ENCODE results near the gene MRPL43. TPM values are rescaled to one million over a fixed set of nuclear protein-coding genes. Genes with fewer than 3 reads are reported as not detected.

Gene MRPL43
- total RNA-seq, 1 experiment from 2014 or later: 136 TPM

DNA sequence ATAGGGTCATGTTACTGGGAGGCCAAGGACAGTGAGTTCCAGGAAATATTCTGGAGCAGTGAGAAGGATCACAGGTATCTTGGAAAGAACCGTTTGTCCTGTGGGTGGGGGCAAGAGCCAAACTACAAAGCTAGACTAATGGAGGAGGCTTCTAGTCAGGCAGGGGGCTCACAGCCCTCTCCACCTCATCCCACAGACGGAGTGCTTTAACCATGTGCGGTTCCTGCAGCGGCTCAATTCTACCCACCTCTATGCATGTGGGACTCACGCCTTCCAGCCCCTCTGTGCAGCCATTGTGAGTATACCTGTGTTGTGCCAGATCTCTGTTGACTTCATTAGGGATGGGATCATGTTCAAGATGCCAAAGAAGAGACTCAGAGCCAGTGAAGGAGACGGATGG lies 9.9 kb downstream of the MRPL43 start:
- Histone ChIP-seq H3K79me2 (ENCODE audit: insufficient read depth, low read length) (no peaks in the 10 kb centered on the region), H2AFZ (ENCODE audit: low read depth, low read length, poor library complexity, severe bottlenecking) (no peak overlapping the region), H3K36me3 (ENCODE audit: control insufficient read depth in 1 of 2, insufficient read depth in 2 of 2, low read length in 2 of 2) (peaks cover 4 to 14% of the 10 kb centered on the region in 2 experiments; a peak in 3 of 4 replicates), H3K4me1 (ENCODE audit: control insufficient read depth in 1 of 2, insufficient read depth in 2 of 2, low read length in 2 of 2) (peaks cover 3 to 8% of the 10 kb centered on the region in 2 experiments; a peak in 3 of 4 replicates), H3K4me2 (ENCODE audit: low read length) (no peak overlapping the region), H3K27me3 (ENCODE audit: insufficient read depth, low read length) (no peaks in the 10 kb centered on the region), H3K9me3 (ENCODE audit: control insufficient read depth in 1 of 2, insufficient read depth in 1 of 2, low read depth in 1 of 2, low read length in 2 of 2) (no peaks in the 10 kb centered on the region), H3K27ac (ENCODE audit: low read depth, low read length) (no peak overlapping the region), H3K9me2 (ENCODE audit: insufficient read depth) (no peaks in the 10 kb centered on the region), H3K9ac (ENCODE audit: low read length) (no peak overlapping the region), H3K4me3 (replicated peaks in 1 of 2; ENCODE audit: low read depth in 1 of 2, low read length in 2 of 2) (no peak overlapping the region), H4K20me1 (ENCODE audit: insufficient read depth) (no peaks in the 10 kb centered on the region)
- TF ChIP-seq FOSL1 (IDR thresholded peaks at IDR 0.05; ENCODE audit: low read depth): no peak
- no peak for TF ChIP-seq ZFX (IDR thresholded peaks at IDR 0.05)
- TF ChIP-seq EZH2 (IDR thresholded peaks at IDR 0.05): no peak
- no peak for TF ChIP-seq SP1 (IDR thresholded peaks at IDR 0.05; ENCODE audit: low read depth)
- TF ChIP-seq SRF (IDR thresholded peaks at IDR 0.05; ENCODE audit: low read depth): no peak
- no peak for TF ChIP-seq RAD21 (IDR thresholded peaks at IDR 0.05; ENCODE audit: low read depth)
- TF ChIP-seq, protein P1, sequence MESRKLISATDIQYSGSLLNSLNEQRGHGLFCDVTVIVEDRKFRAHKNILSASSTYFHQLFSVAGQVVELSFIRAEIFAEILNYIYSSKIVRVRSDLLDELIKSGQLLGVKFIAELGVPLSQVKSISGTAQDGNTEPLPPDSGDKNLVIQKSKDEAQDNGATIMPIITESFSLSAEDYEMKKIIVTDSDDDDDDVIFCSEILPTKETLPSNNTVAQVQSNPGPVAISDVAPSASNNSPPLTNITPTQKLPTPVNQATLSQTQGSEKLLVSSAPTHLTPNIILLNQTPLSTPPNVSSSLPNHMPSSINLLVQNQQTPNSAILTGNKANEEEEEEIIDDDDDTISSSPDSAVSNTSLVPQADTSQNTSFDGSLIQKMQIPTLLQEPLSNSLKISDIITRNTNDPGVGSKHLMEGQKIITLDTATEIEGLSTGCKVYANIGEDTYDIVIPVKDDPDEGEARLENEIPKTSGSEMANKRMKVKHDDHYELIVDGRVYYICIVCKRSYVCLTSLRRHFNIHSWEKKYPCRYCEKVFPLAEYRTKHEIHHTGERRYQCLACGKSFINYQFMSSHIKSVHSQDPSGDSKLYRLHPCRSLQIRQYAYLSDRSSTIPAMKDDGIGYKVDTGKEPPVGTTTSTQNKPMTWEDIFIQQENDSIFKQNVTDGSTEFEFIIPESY (IDR thresholded peaks at IDR 0.05; ENCODE audit: extremely low read depth, insufficient replicate concordance, low read length): no peak
- TF ChIP-seq, protein P2, sequence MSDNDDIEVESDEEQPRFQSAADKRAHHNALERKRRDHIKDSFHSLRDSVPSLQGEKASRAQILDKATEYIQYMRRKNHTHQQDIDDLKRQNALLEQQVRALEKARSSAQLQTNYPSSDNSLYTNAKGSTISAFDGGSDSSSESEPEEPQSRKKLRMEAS (IDR thresholded peaks at IDR 0.05): no peak
- no peak for TF ChIP-seq EZH2phosphoT487 (IDR thresholded peaks at IDR 0.05; ENCODE audit: borderline replicate concordance)
- no peak for TF ChIP-seq JUND (IDR thresholded peaks at IDR 0.05)
- ChIA-PET CTCF (no interaction called here), RAD21 (ENCODE audit: low non-redundant PET in 1 of 2, low total read pairs in 2 of 2, uncharacterized antibody in 2 of 2, unreplicated experiment in 2 of 2) (no interaction called here), POLR2A (no interaction called here)
- no TSS peak for BruUV-seq (replicated peaks)
- DNase-seq (ENCODE audit: low read depth, low spot score): no peak
- intact Hi-C loops (cut with micrococcal nuclease): no loop called here
- ATAC-seq: no peak

All from HCT116 (cell line).